Astrocyte (in vitro differentiated cells and primary cell): ENCODE data around the gene C12orf76. TPM values are rescaled to one million over a fixed set of nuclear protein-coding genes. Genes with fewer than 3 reads are reported as not detected.

Source experiments
- DNase-seq: peaks from one replicate; pipeline ENCODE4 v3.0.0-alpha.2; 2010; ENCODE audit warnings: low read depth
- FAIRE-seq: peaks from 2 replicates; lab custom pipeline; 2011; peaks lifted over from hg19 to GRCh38; lab: Jason Lieb, UNC
- H2AFZ ChIP-seq: 2 replicates; pipeline ENCODE4 v1.6.0; 2012; ENCODE audit warnings: low read depth, low read length, inconsistent platforms
- H3K27ac ChIP-seq: 2 replicates; pipeline ENCODE4 v1.5.1; 2011; ENCODE audit warnings: low read depth, low read length, inconsistent platforms
- H3K27me3 ChIP-seq: 2 replicates; pipeline ENCODE4 v1.6.0; 2011; ENCODE audit warnings: low read length, inconsistent platforms; ENCODE audit not compliant: insufficient read depth
- H3K36me3 ChIP-seq: 2 replicates; pipeline ENCODE4 v1.5.1; 2011; ENCODE audit warnings: low read length, inconsistent platforms; ENCODE audit not compliant: insufficient read depth
- H3K4me1 ChIP-seq: 2 replicates; pipeline ENCODE4 v1.5.1; 2011; ENCODE audit warnings: low read length, inconsistent platforms; ENCODE audit not compliant: insufficient read depth
- H3K4me2 ChIP-seq: 2 replicates; pipeline ENCODE4 v1.6.0; 2012; ENCODE audit warnings: low read length, inconsistent platforms
- H3K4me3 ChIP-seq: 2 replicates; pipeline ENCODE4 v1.5.1; 2011; ENCODE audit warnings: low read depth, mild to moderate bottlenecking, low read length, inconsistent platforms; ENCODE audit not compliant: insufficient read depth
- H3K79me2 ChIP-seq: 2 replicates; pipeline ENCODE4 v1.6.0; 2012; ENCODE audit warnings: mild to moderate bottlenecking, low read length, inconsistent platforms; ENCODE audit not compliant: insufficient read depth
- H3K9ac ChIP-seq: 2 replicates; pipeline ENCODE4 v1.6.0; 2012; ENCODE audit warnings: mild to moderate bottlenecking, low read length, inconsistent platforms
- H3K9me3 ChIP-seq: 2 replicates; pipeline ENCODE4 v1.5.1; 2012; ENCODE audit warnings: low read depth, mild to moderate bottlenecking, low read length, inconsistent platforms; ENCODE audit not compliant: insufficient read depth
- H4K20me1 ChIP-seq: 2 replicates; pipeline ENCODE4 v1.6.0; 2012; ENCODE audit warnings: low read length, inconsistent platforms; ENCODE audit not compliant: insufficient read depth
- H3K27ac Mint-ChIP-seq: one replicate; pipeline ENCODE4 v1.8.0; 2021; ENCODE audit warnings: mild to moderate bottlenecking, mixed read lengths; ENCODE audit not compliant: unreplicated experiment
- H3K27me3 Mint-ChIP-seq: one replicate; pipeline ENCODE4 v1.8.0; 2021; ENCODE audit warnings: low read depth, mixed read lengths; ENCODE audit not compliant: unreplicated experiment
- H3K36me3 Mint-ChIP-seq: one replicate; pipeline ENCODE4 v1.8.0; 2021; ENCODE audit warnings: low read depth, mixed read lengths; ENCODE audit not compliant: unreplicated experiment
- H3K4me1 Mint-ChIP-seq: one replicate; pipeline ENCODE4 v1.8.0; 2021; ENCODE audit warnings: low read depth, mixed read lengths; ENCODE audit not compliant: unreplicated experiment
- H3K4me3 Mint-ChIP-seq: one replicate; pipeline ENCODE4 v1.8.0; 2021; ENCODE audit warnings: mild to moderate bottlenecking, moderate library complexity, mixed read lengths; ENCODE audit not compliant: unreplicated experiment
- H3K9me3 Mint-ChIP-seq: one replicate; pipeline ENCODE4 v1.8.0; 2021; ENCODE audit warnings: mild to moderate bottlenecking, mixed read lengths; ENCODE audit not compliant: unreplicated experiment
- CTCF ChIP-seq: IDR thresholded peaks from 2 replicates; pipeline ENCODE4 v1.5.1; 2011; ENCODE audit warnings: low read depth, mild to moderate bottlenecking, inconsistent platforms, low read length, moderate library complexity; ENCODE audit not compliant: insufficient read depth
- EZH2 ChIP-seq: IDR thresholded peaks from 2 replicates; pipeline ENCODE4 v1.6.1; 2012; ENCODE audit warnings: mild to moderate bottlenecking, low read length, inconsistent platforms; ENCODE audit not compliant: insufficient read depth
- total RNA-seq: library from RNA; stranded (reverse); gene quantifications from 2 replicates; pipeline ENCODE4 v1.2.1, GENCODE V29; 2021

The C12orf76 gene
- total RNA-seq, 1 donor from 2014 or later = 13.0 TPM

DNA sequence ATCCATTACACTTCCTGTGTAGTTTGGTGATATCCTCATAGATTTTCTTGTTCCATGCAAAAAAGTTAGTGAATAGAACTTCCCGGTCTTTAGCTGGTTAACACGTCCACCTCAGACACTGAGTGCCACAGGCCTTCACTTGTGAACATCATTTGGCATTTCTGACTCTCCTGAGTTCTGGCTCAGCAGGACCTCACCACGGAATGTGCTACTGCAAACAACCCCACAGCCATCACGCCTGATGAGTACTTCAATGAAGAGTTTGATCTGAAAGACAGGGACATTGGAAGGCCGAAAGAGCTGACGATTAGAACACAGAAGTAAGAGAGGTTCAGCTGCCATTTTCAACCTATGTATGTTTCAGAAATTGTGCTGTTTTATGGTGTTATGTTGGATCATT lies 20.0 kb downstream of the C12orf76 start:
- peaks cover 16% of the 10 kb centered on the region for H3K4me1 ChIP-seq
- no peak overlapping the region for H2AFZ ChIP-seq
- H3K9ac ChIP-seq = no peak overlapping the region
- Mint-ChIP-seq H3K27me3 (no peaks in the 10 kb centered on the region), H3K4me3 (no peak overlapping the region), H3K9me3 (no peaks in the 10 kb centered on the region), H3K27ac (no peak overlapping the region), H3K4me1 (peaks cover 24% of the 10 kb centered on the region), H3K36me3 (peaks cover 5% of the 10 kb centered on the region)
- H3K36me3 ChIP-seq = peaks cover 47% of the 10 kb centered on the region
- FAIRE-seq (no peak), DNase-seq (no peak)
- H3K4me3 ChIP-seq = no peak overlapping the region
- H4K20me1 ChIP-seq = peaks cover 9% of the 10 kb centered on the region
- TF ChIP-seq CTCF (no peak), EZH2 (no peak)
- H3K27ac ChIP-seq = no peak overlapping the region
- no peak overlapping the region for H3K4me2 ChIP-seq
- no peaks in the 10 kb centered on the region for H3K27me3 ChIP-seq
- H3K79me2 ChIP-seq = no peaks in the 10 kb centered on the region
- H3K9me3 ChIP-seq = no peaks in the 10 kb centered on the region

GRCh38 chr12:110024051-110024450 lies 24.3 kb downstream of the C12orf76 start:
- Mint-ChIP-seq H3K27ac (peak overlapping the region; percentile 72), H3K4me3 (no peak overlapping the region), H3K27me3 (no peaks in the 10 kb centered on the region), H3K4me1 (peaks cover 31% of the 10 kb centered on the region), H3K36me3 (peaks cover 8% of the 10 kb centered on the region), H3K9me3 (no peaks in the 10 kb centered on the region)
- H3K4me2 ChIP-seq = peak overlapping the region; percentile 46
- TF ChIP-seq CTCF (no peak), EZH2 (no peak)
- FAIRE-seq (no peak), DNase-seq (no peak)
- peaks cover 14% of the 10 kb centered on the region for H4K20me1 ChIP-seq
- peak overlapping the region; percentile 67 for H3K27ac ChIP-seq
- peak overlapping the region; percentile 32 for H3K9ac ChIP-seq
- no peak overlapping the region for H3K4me3 ChIP-seq
- H2AFZ ChIP-seq = no peak overlapping the region
- H3K79me2 ChIP-seq = peaks cover 17% of the 10 kb centered on the region
- H3K4me1 ChIP-seq = peaks cover 26% of the 10 kb centered on the region
- H3K36me3 ChIP-seq = peaks cover 42% of the 10 kb centered on the region
- no peaks in the 10 kb centered on the region for H3K9me3 ChIP-seq
- no peaks in the 10 kb centered on the region for H3K27me3 ChIP-seq
